SK-N-SH (cell line): ENCODE data around the gene SMPD4.

Experiments
- CTCF ChIP-seq: fragments of 200-600 bp; sonication (generic); IDR thresholded peaks from 2 replicates; pipeline ENCODE4 v1.6.1; 2017; ENCODE audit warnings: antibody characterized with exemption, mild to moderate bottlenecking, moderate library complexity
- EP300 ChIP-seq, 2 experiments: IDR thresholded peaks; 2 replicates each; pipeline versions ENCODE4 v1.4.0 to v1.6.1; 2012; ENCODE audit warnings: borderline replicate concordance in 1 of 2, low read depth in 1 of 2, low read length in 1 of 2
- JUND ChIP-seq: IDR thresholded peaks from 2 replicates; pipeline ENCODE4 v1.4.0; 2012
- MXI1 ChIP-seq: IDR thresholded peaks from 2 replicates; pipeline ENCODE4 v1.6.1; 2012; ENCODE audit warnings: mild to moderate bottlenecking, low read depth, low read length, improper control_type of control experiment
- RAD21 ChIP-seq: IDR thresholded peaks from 2 replicates; pipeline ENCODE4 v1.6.1; 2012; ENCODE audit warnings: mild to moderate bottlenecking, low read length

- TF ChIP-seq CTCF, result no peak
- TF ChIP-seq EP300 (IDR thresholded peaks at IDR 0.05; ENCODE audit: borderline replicate concordance in 1 of 2, low read depth in 1 of 2, low read length in 1 of 2), result no peak
- no peak for TF ChIP-seq RAD21
- peak; percentile 66; the same call in 1 of the 2 replicates for TF ChIP-seq MXI1
- no peak for TF ChIP-seq JUND
Observed at GRCh38 chr2:130181325-130181879, at the start of gene SMPD4.
